Lung (tissue), 12 donors: ENCODE results near the gene PDE4C. TPM values are rescaled to one million over a fixed set of nuclear protein-coding genes. Genes with fewer than 3 reads are reported as not detected.
A peak's percentile ranks its signal among the peaks of the same experiment; 100 is the strongest.

Source experiments
- ATAC-seq: fragments of 200-7000 bp; cut with Tn5 transposase; one replicate; pipeline ENCODE4 v1.9.1; 2020; ENCODE audit warnings: moderate number of reproducible peaks; ENCODE audit not compliant: insufficient read depth, low FRiP score
- DNase-seq, 3 donors: peaks; one replicate each; pipeline ENCODE4 v3.0.0-alpha.2; 2013 to 2017
- H3K27ac ChIP-seq, 2 donors: one replicate each; pipeline ENCODE4 v1.5.1; 2013; ENCODE audit warnings: mild to moderate bottlenecking in 2 of 2, moderate library complexity in 2 of 2, control low read depth in 1 of 2, inconsistent platforms in 1 of 2, low read depth in 1 of 2, low read length in 1 of 2
- H3K27me3 ChIP-seq, 3 donors: one replicate each; pipeline ENCODE4 v1.5.1; 2013; ENCODE audit warnings: low read length in 2 of 3; ENCODE audit not compliant: control insufficient read depth in 3 of 3, insufficient read depth in 3 of 3
- H3K36me3 ChIP-seq, 4 donors: one replicate each; pipeline ENCODE4 v1.5.1; 2013; ENCODE audit warnings: low read length in 4 of 4, mild to moderate bottlenecking in 1 of 4, moderate library complexity in 1 of 4; ENCODE audit not compliant: control insufficient read depth in 4 of 4, insufficient read depth in 4 of 4
- H3K4me1 ChIP-seq, 5 donors: one replicate each; pipeline ENCODE4 v1.5.1; 2013; ENCODE audit warnings: low read length in 5 of 5, mild to moderate bottlenecking in 2 of 5, moderate library complexity in 1 of 5; ENCODE audit not compliant: control insufficient read depth in 5 of 5, insufficient read depth in 5 of 5
- H3K4me3 ChIP-seq: one replicate; pipeline ENCODE4 v1.5.1; 2013; ENCODE audit warnings: mild to moderate bottlenecking, control low read depth, moderate library complexity
- H3K9ac ChIP-seq, 2 donors: one replicate each; pipeline ENCODE4 v1.5.1; 2013; ENCODE audit warnings: low read length in 2 of 2, control low read depth in 1 of 2; ENCODE audit not compliant: insufficient read depth in 1 of 2
- H3K9me3 ChIP-seq, 4 donors: one replicate each; pipeline ENCODE4 v1.5.1; 2013; ENCODE audit warnings: low read length in 3 of 4, mild to moderate bottlenecking in 1 of 4, moderate library complexity in 1 of 4; ENCODE audit not compliant: control insufficient read depth in 4 of 4, insufficient read depth in 3 of 4
- WGBS, 2 donors: extraction: QIAGEN DNeasy Blood & Tissue Kit; methylation state at CpG; one replicate each; pipeline ENCODE4 v1.1.7; 2013; 5-methylcytosine and 5-hydroxymethylcytosine counted together
- polyA plus RNA-seq, 2 donors: library from polyadenylated mRNA; stranded (reverse); fragments of 200-250 nt; gene quantifications; one replicate each; pipeline ENCODE4 v1.2.1, GENCODE V29; 2013
- total RNA-seq, 2 donors: library from RNA; depleted of rRNA in 1 of 2; stranded (reverse); fragments of >200 nt in 1 of 2; gene quantifications; one replicate each; pipeline ENCODE4 v1.2.1, GENCODE V29; 2014 to 2021
- TF ChIP-seq, protein P1 (sequence below): IDR thresholded peaks from 2 replicates; pipeline ENCODE4 v1.5.1; 2012; ENCODE audit warnings: mild to moderate bottlenecking; ENCODE audit errors: control extremely low read depth, extremely low read depth
- donor health status: control.
- donor health status: control.
- donor health status: Bipolar disorder and iron deficiency.
- donor health status: healthy.
- donor health status: DM: yes; HTN: yes; CAD: no.

The PDE4C gene
- total and polyA plus RNA-seq, 4 donors = 0.32 to 32.4 (median 4.2) TPM

DNA sequence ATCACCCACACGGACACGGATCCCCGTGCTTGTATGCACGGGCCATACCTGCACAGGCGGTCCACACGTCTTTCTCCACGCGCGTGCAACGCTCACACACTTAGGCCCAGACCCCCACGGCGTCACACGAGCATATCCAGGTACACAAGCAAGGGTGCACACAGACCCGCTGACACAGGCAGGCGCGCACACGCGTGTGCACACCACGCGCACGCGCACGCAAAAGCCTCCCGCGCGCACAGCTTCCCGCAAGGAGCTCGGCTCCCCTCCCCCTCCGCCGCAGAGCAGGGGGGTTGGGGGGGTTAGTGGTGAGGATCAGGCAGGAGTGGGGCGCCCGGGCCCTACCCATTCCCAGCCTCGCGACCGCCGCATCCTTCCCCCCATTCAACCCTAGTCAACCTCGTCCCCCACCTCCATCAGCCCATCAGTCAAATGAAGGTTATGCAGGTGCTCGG is 22.8 kb downstream of the PDE4C start:
- peaks cover 4 to 23% (median 6%) of the 10 kb centered on the region in 5 donors for H3K4me1 ChIP-seq
- no peaks in the 10 kb centered on the region for H3K9me3 ChIP-seq
- H3K4me3 ChIP-seq = peak overlapping the region; percentile 53
- peak in 2 of 3 donors; percentile 37 to 49 for DNase-seq
- no peak overlapping the region for H3K9ac ChIP-seq
- peak overlapping the region; percentile 50 to 67 for H3K27ac ChIP-seq
- TF ChIP-seq, protein P1, sequence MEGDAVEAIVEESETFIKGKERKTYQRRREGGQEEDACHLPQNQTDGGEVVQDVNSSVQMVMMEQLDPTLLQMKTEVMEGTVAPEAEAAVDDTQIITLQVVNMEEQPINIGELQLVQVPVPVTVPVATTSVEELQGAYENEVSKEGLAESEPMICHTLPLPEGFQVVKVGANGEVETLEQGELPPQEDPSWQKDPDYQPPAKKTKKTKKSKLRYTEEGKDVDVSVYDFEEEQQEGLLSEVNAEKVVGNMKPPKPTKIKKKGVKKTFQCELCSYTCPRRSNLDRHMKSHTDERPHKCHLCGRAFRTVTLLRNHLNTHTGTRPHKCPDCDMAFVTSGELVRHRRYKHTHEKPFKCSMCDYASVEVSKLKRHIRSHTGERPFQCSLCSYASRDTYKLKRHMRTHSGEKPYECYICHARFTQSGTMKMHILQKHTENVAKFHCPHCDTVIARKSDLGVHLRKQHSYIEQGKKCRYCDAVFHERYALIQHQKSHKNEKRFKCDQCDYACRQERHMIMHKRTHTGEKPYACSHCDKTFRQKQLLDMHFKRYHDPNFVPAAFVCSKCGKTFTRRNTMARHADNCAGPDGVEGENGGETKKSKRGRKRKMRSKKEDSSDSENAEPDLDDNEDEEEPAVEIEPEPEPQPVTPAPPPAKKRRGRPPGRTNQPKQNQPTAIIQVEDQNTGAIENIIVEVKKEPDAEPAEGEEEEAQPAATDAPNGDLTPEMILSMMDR = no peak
- 1% methylated on average over 36 to 38 of the region's 38 CpGs for WGBS, 2 donors
- no peak for ATAC-seq
- no peaks in the 10 kb centered on the region for H3K27me3 ChIP-seq
- H3K36me3 ChIP-seq = peaks cover 0 to 3% (median under 1%) of the 10 kb centered on the region in 4 donors

DNA sequence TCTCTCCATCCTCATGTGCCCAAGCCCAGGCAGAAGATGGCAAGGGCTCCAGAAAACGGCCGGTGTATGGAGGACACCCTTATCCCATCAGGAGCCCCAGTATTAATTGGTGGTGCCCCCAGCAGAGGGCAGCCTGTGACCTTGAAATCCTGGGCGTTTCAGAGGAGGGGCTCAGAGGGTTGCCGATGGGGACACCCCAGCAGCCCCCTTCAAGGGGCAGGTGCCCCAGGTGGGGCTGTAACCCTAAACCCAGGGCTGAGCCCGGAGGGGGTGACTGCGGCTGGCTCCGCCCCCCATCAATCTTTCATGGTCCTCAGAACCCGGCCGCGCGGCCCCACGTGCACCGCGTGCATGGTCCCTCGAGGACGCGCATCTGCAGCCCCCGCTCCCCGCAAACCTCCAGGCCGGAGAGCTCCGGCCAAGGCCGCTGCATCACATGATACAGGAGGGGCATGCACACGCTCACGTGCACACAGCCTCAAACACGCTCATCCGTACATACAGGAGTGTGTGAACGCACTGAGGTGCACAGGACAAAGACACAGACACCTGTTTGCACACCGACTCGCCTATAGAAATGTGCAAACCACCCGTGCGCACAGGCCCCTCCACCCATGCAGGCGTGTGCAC is 23.3 kb downstream of the PDE4C start:
- DNase-seq = peak; percentile 38 to 44 (median 43)
- H3K4me1 ChIP-seq = peaks cover 4 to 23% (median 6%) of the 10 kb centered on the region in 5 donors
- peak overlapping the region; percentile 53 for H3K4me3 ChIP-seq
- ATAC-seq = no peak
- no peaks in the 10 kb centered on the region for H3K9me3 ChIP-seq
- no peak overlapping the region for H3K27ac ChIP-seq
- H3K9ac ChIP-seq = no peak overlapping the region
- TF ChIP-seq, protein P1 = no peak
- H3K27me3 ChIP-seq = no peaks in the 10 kb centered on the region
- WGBS, 2 donors = 7 to 10% methylated on average over 32 of the region's 32 CpGs
- H3K36me3 ChIP-seq = peaks cover 0 to 8% (median 2%) of the 10 kb centered on the region in 4 donors

DNA sequence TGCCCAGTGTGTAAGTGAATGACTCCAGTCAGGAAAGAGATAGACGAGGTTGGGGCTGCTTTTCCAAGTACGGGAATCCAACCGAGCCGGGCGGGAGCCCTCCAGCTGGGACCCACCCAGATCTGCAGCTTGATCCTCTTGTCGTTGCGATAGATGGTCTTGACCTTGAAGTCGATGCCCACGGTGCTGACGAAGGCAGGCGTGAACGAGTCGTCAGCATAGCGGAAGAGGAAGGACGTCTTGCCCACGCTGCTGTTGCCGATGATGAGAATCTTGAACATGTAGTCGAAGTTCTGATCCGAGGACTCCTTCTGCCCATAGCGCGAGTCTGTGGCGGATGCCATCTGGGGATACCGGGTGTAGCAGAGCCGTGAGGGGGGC is 23.9 kb downstream of the PDE4C start:
- TF ChIP-seq, protein P1 = no peak
- Histone ChIP-seq H3K4me1 (peaks cover 4 to 23% (median 6%) of the 10 kb centered on the region in 5 donors), H3K36me3 (peaks cover 0 to 9% (median 3%) of the 10 kb centered on the region in 4 donors), H3K9ac (no peak overlapping the region), H3K27me3 (no peaks in the 10 kb centered on the region), H3K27ac (no peak overlapping the region), H3K4me3 (no peak overlapping the region), H3K9me3 (no peaks in the 10 kb centered on the region)
- 80% methylated on average over 24 of the region's 24 CpGs for WGBS, 2 donors
- DNase-seq = no peak
- ATAC-seq = no peak

DNA sequence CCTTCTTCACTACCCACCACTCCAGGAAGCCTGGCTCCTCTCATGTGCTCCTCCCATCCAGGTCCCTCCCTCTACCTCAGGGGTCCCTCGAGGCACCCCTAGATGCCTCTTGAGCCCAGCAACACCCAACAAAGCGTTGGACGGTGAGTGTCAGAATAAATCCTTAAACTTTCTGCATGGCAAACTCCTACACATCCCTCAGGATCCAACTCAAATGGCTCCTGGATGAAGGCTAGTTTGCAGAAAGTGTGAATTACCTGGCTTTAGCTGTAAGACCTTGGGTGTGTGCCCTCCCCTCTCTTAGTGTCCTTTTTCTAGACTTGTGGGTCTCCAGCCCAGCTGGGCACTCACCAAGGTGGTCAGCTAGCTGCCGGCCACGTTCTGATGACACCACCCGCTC is 27.9 kb downstream of the PDE4C start:
- DNase-seq (no peak), ATAC-seq (no peak)
- TF ChIP-seq, protein P1 = no peak
- H3K27ac ChIP-seq = no peak overlapping the region
- 92 to 93% methylated on average over 6 of the region's 6 CpGs for WGBS, 2 donors
- peaks cover 0 to 23% (median 7%) of the 10 kb centered on the region in 4 donors for H3K36me3 ChIP-seq
- peaks cover 3 to 22% (median 13%) of the 10 kb centered on the region in 5 donors for H3K4me1 ChIP-seq
- H3K27me3 ChIP-seq = no peaks in the 10 kb centered on the region
- H3K9ac ChIP-seq = no peak overlapping the region
- H3K9me3 ChIP-seq = no peaks in the 10 kb centered on the region
- no peak overlapping the region for H3K4me3 ChIP-seq
